Measurements from ENCODE around the gene MAN2A2. TPM values are rescaled to one million over a fixed set of nuclear protein-coding genes. Genes with fewer than 3 reads are reported as not detected.
A peak's percentile ranks its signal among the peaks of the same experiment; 100 is the strongest.

The MAN2A2 gene
- total and polyA plus RNA-seq, 9 of the 15 experiments (the other 6 are each of a cell fraction or from before 2014, with no cell fraction given): 7.3 to 151 (median 43.4) TPM

GRCh38 chr15:90954712-90955623 lies 51.9 kb downstream of the MAN2A2 start, which contains the start of gene RCCD1 (continued):
- TF ChIP-seq GMEB1 (CRISPR knock-in tag; IDR thresholded peaks at IDR 0.05) (peak; percentile 52), DACH1 (IDR thresholded peaks at IDR 0.05; ENCODE audit: partially characterized antibody) (peak; percentile 73), ZNF511 (CRISPR knock-in tag; IDR thresholded peaks at IDR 0.05) (peak; percentile 35; the same call in 1 of the 2 replicates), EWSR1 (IDR thresholded peaks at IDR 0.05; ENCODE audit: borderline replicate concordance, low read depth, partially characterized antibody) (no peak), NR2C1 (IDR thresholded peaks at IDR 0.05) (peak; percentile 36), NR2C1 (tag; IDR thresholded peaks at IDR 0.05) (peak; percentile 36), RHOXF2B (CRISPR knock-in tag; conservative IDR thresholded peaks at IDR 0.05) (no peak), ZNF407 (IDR thresholded peaks at IDR 0.05; ENCODE audit: low read depth) (no peak), NFXL1 (CRISPR knock-in tag; IDR thresholded peaks at IDR 0.05) (peak; percentile 72; the same call in 1 of the 2 replicates), CBX3 (IDR thresholded peaks at IDR 0.05; ENCODE audit: borderline replicate concordance in 1 of 2, low read length in 2 of 2) (peak in 1 of 2 experiments; percentile 91; a peak in 2 of 3 replicates), DLX4 (CRISPR knock-in tag; IDR thresholded peaks at IDR 0.05) (no peak), PHF21A (IDR thresholded peaks at IDR 0.05; ENCODE audit: borderline replicate concordance, low read depth) (peak; percentile 28; the same call in 1 of the 2 replicates), PURB (CRISPR knock-in tag; IDR thresholded peaks at IDR 0.05; ENCODE audit: low read depth) (no peak), POLR2A (conservative IDR thresholded peaks at IDR 0.05) (peak; percentile 93), RBM25 (IDR thresholded peaks at IDR 0.05; ENCODE audit: low read depth, low read length, severe bottlenecking) (peak; percentile 97), OTX1 (CRISPR knock-in tag; IDR thresholded peaks at IDR 0.05) (peak; percentile 2; the same call in 1 of the 2 replicates), ZFPM2 (CRISPR knock-in tag; IDR thresholded peaks at IDR 0.05) (peak; percentile 11; the same call in 1 of the 2 replicates), ZKSCAN3 (CRISPR knock-in tag; IDR thresholded peaks at IDR 0.05) (no peak)
